ENCODE measurements around the gene APOB. TPM values are rescaled to one million over a fixed set of nuclear protein-coding genes. Genes with fewer than 3 reads are reported as not detected.

APOB gene
- total RNA-seq, 1 donor, result under 0.01 TPM

DNA sequence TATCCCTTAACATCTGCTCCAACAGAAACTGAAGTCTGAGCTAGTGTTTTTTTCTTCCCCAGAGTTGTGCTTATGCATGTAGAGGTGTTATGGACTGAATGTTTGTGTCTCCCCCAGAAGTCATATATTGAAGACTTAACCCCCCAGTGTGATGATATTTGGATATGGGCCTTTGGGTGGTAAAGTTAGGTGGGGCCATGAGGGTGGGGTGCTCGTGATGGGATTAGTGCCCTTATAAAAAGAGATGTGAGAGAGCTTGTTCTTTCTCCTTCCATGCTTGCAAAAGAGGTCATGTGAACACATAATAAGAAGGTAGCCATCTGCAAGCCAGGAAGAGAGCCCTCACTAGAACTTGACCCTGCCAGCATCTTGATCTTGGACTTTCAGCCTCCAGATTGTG lies 34.4 kb upstream of the APOB start:
- no peak for DNase-seq (ENCODE audit: insufficient read length, low spot score, missing footprints)
- no peaks in the 10 kb centered on the region for H3K9me3 ChIP-seq (ENCODE audit: low read depth, low read length)
- no peaks in the 10 kb centered on the region for H3K4me1 ChIP-seq (ENCODE audit: insufficient read depth, low read length)
- H3K79me2 ChIP-seq (ENCODE audit: insufficient read depth, low read length), result no peaks in the 10 kb centered on the region
- H3K4me3 ChIP-seq (ENCODE audit: insufficient read depth, low read length), result no peak overlapping the region
- TF ChIP-seq CTCF (IDR thresholded peaks at IDR 0.05; ENCODE audit: extremely low read depth, low read depth, low read length), result no peak
- H3K27ac ChIP-seq (ENCODE audit: low read depth, low read length), result no peak overlapping the region
- no peaks in the 10 kb centered on the region for H3K36me3 ChIP-seq (ENCODE audit: insufficient read depth, low read length)
- H2AFZ ChIP-seq (ENCODE audit: low read length), result no peak overlapping the region
- H3K27me3 ChIP-seq (ENCODE audit: insufficient read depth, low read length), result no peaks in the 10 kb centered on the region
- no peak overlapping the region for H3K4me2 ChIP-seq (ENCODE audit: insufficient read depth, low read length)
- no peaks in the 10 kb centered on the region for H4K20me1 ChIP-seq (ENCODE audit: insufficient read depth, low read length)

DNA sequence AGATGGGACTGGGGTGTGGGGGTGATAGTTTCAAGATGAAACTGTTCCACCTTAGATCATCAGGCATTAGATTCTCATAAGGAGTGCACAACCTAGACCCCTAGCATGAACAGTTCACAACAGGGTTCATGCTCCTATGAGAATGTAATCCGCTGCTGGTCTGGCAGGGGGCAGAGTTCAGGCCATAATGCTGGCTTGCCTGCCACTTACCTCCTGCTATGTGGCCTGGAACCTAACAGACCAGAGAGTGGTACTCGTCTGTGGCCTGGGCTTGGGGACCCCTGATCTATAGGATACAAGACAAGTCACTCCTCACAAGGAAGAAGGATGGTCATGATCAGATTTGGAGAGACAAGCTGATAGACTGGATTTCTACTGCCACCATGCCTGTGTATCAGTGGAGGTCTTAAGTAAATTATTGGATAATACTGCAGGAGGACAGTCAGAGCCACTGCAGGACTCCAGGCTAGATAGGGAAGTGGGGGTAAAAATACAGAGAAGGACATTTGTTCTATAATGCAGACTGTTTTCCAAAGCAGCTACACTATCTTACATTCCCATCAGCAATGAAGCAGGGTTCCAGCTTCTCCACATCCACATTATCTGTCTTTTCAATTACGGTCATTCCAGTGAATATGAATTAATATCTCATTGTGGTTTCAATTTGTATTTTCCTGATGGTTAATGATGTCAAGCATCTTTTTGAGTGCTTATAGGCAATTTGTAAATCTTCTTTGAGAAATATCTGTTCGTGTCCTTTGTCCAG lies 28.8 kb upstream of the APOB start:
- H3K36me3 ChIP-seq (ENCODE audit: insufficient read depth, low read length), result no peaks in the 10 kb centered on the region
- H3K4me1 ChIP-seq (ENCODE audit: insufficient read depth, low read length), result no peaks in the 10 kb centered on the region
- H3K4me3 ChIP-seq (ENCODE audit: insufficient read depth, low read length), result no peak overlapping the region
- DNase-seq (ENCODE audit: insufficient read length, low spot score, missing footprints), result no peak
- no peaks in the 10 kb centered on the region for H4K20me1 ChIP-seq (ENCODE audit: insufficient read depth, low read length)
- H3K9me3 ChIP-seq (ENCODE audit: low read depth, low read length), result no peaks in the 10 kb centered on the region
- H3K79me2 ChIP-seq (ENCODE audit: insufficient read depth, low read length), result no peaks in the 10 kb centered on the region
- no peak overlapping the region for H2AFZ ChIP-seq (ENCODE audit: low read length)
- H3K27me3 ChIP-seq (ENCODE audit: insufficient read depth, low read length), result no peaks in the 10 kb centered on the region
- no peak overlapping the region for H3K4me2 ChIP-seq (ENCODE audit: insufficient read depth, low read length)
- no peak overlapping the region for H3K27ac ChIP-seq (ENCODE audit: low read depth, low read length)
- TF ChIP-seq CTCF (IDR thresholded peaks at IDR 0.05; ENCODE audit: extremely low read depth, low read depth, low read length), result no peak

DNA sequence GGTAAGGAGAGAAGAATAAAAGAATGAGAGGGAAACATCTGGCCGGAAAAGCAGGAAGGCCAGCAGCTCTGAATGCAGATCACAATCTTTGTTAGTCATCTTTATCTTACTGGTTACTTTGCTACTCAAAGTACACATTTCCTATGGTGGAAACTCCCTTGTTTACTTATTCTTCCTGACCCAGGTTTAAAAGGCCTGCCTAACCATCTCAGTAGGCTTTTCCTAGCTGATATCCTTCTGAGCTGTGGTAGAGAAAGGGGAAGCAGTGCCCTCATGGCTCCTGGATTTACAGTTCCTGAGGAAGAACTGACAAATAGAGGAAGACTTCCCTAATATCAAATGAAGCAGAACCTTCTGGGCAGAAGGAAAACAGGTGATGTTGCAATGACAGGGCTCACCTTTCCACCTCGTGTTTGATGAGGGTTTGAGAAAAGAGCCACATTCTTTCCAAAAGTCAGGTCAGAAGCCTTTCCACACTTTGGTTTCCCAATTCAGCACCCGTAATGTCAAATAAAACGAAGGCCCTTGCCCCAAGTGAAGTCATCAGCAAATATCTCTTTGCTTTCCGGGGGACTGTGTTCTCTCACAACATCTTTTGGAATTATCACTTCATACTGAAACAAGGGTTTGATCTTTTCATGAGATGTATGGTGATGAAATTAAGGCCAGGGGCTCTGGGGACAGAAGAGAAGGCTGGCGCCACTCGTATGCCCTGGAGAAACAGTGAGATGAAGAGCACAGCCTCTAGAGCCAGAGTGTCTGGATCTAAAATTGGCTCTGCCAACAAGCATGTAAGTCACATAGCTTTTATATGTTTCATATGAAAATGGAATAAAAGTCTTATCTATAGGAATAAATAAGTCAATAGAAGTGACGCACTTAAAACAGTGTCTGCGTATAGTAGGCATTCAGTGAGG lies 26.7 kb upstream of the APOB start:
- Histone ChIP-seq H3K27me3 (ENCODE audit: insufficient read depth, low read length) (no peaks in the 10 kb centered on the region), H3K9me3 (ENCODE audit: low read depth, low read length) (no peaks in the 10 kb centered on the region), H3K4me2 (ENCODE audit: insufficient read depth, low read length) (no peak overlapping the region), H3K4me3 (ENCODE audit: insufficient read depth, low read length) (no peak overlapping the region), H2AFZ (ENCODE audit: low read length) (no peak overlapping the region), H3K36me3 (ENCODE audit: insufficient read depth, low read length) (no peaks in the 10 kb centered on the region), H3K27ac (ENCODE audit: low read depth, low read length) (no peak overlapping the region), H3K79me2 (ENCODE audit: insufficient read depth, low read length) (no peaks in the 10 kb centered on the region), H3K4me1 (ENCODE audit: insufficient read depth, low read length) (no peaks in the 10 kb centered on the region), H4K20me1 (ENCODE audit: insufficient read depth, low read length) (no peaks in the 10 kb centered on the region)
- no peak for TF ChIP-seq CTCF (IDR thresholded peaks at IDR 0.05; ENCODE audit: extremely low read depth, low read depth, low read length)
- no peak for DNase-seq (ENCODE audit: insufficient read length, low spot score, missing footprints)

Measured in osteoblast (primary cell).